WERI-Rb-1 (cell line): ENCODE data around the gene PALB2.

Experiments
- DNase-seq: peaks from one replicate; pipeline ENCODE4 v3.0.0-alpha.2; 2020
- H3K27ac ChIP-seq: fragments of 250-450 bp; sonication (Bioruptor Pico); 2 replicates; pipeline ENCODE4 v1.5.1; 2020; ENCODE audit warnings: mild to moderate bottlenecking, moderate library complexity
- H3K27me3 ChIP-seq: fragments of 250-450 bp; sonication (Bioruptor Pico); 2 replicates; pipeline ENCODE4 v1.5.1; 2021; ENCODE audit warnings: mild to moderate bottlenecking, low read depth, moderate library complexity; ENCODE audit not compliant: insufficient read depth, severe bottlenecking
- H3K36me3 ChIP-seq: fragments of 250-450 bp; sonication (Bioruptor Pico); 2 replicates; pipeline ENCODE4 v1.5.1; 2020; ENCODE audit warnings: mild to moderate bottlenecking, moderate library complexity
- H3K4me3 ChIP-seq: 2 replicates; pipeline ENCODE4 v1.5.1; 2011; ENCODE audit warnings: low read depth, mild to moderate bottlenecking, control low read depth, low read length
- H3K9me3 ChIP-seq: fragments of 250-450 bp; sonication (Bioruptor Pico); 2 replicates; pipeline ENCODE4 v1.5.1; 2021; ENCODE audit warnings: mild to moderate bottlenecking, moderate library complexity; ENCODE audit not compliant: severe bottlenecking
- TF ChIP-seq, protein P1 (sequence below): IDR thresholded peaks from 2 replicates; pipeline ENCODE4 v1.5.1; 2011; ENCODE audit warnings: low read depth, mild to moderate bottlenecking, control low read depth, inconsistent platforms, low read length

PALB2 gene

DNA sequence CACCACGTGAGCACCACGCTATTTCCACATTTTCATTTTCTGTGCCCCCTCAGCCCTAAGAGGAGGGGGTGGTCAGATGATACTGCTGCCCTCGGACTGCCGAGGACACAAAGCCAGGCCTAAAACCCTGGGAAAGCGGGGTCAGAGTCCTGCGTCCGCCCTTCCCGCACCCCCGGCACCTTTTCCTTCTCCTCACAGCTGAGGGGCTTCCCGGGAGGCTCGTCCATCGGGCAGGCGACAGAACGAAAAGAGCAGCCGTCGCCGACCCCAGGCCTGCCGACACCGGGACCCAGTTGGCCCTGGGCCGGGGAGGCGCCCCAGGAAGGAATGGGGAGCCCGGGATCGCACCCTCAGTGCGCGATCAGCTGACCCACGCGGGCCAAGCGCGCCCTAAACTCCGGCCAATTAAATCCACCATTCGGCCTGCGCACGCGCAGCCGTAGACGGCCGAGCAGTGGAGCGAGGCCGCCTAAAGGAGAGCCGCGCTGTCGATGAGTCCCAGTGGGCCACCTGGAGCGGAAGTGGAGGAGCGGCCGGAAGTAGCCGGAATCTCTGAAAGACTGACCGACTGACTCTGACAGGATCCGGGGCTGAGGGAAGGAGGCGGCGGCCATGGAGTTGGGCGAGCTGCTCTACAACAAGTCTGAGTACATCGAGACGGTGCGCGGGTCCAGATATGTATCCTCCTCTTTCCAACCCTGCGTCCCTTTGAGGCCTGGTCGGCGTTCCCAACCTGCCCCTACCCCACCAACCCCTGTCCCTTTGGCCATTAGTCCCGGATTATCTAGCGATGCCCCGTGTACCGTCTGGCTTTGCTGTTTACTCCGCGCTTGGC lies at the start of gene PALB2, which contains the start of gene DCTN5:
Gene PALB2, minus strand, starts transcription at position 380 of the 835 bp plus-strand sequence. Its CDS starts 153 bp downstream, at position 227.
Gene DCTN5, plus strand, starts transcription at position 536 of the 835 bp plus-strand sequence. Its CDS starts 77 bp downstream, at position 613.
- TF ChIP-seq, protein P1, sequence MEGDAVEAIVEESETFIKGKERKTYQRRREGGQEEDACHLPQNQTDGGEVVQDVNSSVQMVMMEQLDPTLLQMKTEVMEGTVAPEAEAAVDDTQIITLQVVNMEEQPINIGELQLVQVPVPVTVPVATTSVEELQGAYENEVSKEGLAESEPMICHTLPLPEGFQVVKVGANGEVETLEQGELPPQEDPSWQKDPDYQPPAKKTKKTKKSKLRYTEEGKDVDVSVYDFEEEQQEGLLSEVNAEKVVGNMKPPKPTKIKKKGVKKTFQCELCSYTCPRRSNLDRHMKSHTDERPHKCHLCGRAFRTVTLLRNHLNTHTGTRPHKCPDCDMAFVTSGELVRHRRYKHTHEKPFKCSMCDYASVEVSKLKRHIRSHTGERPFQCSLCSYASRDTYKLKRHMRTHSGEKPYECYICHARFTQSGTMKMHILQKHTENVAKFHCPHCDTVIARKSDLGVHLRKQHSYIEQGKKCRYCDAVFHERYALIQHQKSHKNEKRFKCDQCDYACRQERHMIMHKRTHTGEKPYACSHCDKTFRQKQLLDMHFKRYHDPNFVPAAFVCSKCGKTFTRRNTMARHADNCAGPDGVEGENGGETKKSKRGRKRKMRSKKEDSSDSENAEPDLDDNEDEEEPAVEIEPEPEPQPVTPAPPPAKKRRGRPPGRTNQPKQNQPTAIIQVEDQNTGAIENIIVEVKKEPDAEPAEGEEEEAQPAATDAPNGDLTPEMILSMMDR = no peak
- Histone ChIP-seq H3K9me3 (no peaks in the 10 kb centered on the region), H3K27ac (peak within 1 kb of the TSS; percentile 93), H3K27me3 (no peaks in the 10 kb centered on the region), H3K4me3 (peak within 1 kb of the TSS; percentile 100), H3K36me3 (peaks cover 50% of the 10 kb centered on the region)
- DNase-seq = peak; percentile 94

DNA sequence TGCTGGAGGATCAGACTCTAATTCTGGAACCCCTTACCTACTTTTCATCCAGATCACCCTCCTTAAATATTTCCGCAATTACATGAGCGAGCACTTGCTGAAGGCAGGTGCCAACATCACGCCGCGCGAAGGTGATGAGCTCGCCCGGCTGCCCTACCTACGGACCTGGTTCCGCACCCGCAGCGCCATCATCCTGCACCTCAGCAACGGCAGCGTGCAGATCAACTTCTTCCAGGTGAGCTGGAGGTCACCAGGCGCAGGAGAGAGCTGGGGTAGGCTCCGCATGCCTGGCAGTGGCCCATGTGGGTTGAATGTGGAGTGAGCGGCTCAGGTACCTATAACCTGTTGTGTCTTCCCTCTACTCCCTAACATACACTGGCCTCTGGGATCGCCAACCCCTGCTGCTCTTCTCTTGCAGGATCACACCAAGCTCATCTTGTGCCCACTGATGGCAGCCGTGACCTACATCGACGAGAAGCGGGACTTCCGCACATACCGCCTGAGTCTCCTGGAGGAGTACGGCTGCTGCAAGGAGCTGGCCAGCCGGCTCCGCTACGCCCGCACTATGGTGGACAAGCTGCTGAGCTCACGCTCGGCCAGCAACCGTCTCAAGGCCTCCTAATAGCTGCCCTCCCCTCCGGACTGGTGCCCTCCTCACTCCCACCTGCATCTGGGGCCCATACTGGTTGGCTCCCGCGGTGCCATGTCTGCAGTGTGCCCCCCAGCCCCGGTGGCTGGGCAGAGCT lies 48.5 kb upstream of the PALB2 start:
- TF ChIP-seq, protein P1 = no peak
- H3K27ac ChIP-seq = no peak overlapping the region
- H3K4me3 ChIP-seq = no peak overlapping the region
- peaks cover 75% of the 10 kb centered on the region for H3K36me3 ChIP-seq
- no peak for DNase-seq
- no peaks in the 10 kb centered on the region for H3K9me3 ChIP-seq
- no peaks in the 10 kb centered on the region for H3K27me3 ChIP-seq

- Histone ChIP-seq H3K27ac (no peak overlapping the region), H3K36me3 (peaks cover 92% of the 10 kb centered on the region), H3K9me3 (no peaks in the 10 kb centered on the region), H3K27me3 (no peaks in the 10 kb centered on the region), H3K4me3 (no peak overlapping the region)
- TF ChIP-seq, protein P1 = no peak
- no peak for DNase-seq
These were observed 46.1 kb upstream of the PALB2 start for GRCh38 chr16:23687034-23687808.

DNA sequence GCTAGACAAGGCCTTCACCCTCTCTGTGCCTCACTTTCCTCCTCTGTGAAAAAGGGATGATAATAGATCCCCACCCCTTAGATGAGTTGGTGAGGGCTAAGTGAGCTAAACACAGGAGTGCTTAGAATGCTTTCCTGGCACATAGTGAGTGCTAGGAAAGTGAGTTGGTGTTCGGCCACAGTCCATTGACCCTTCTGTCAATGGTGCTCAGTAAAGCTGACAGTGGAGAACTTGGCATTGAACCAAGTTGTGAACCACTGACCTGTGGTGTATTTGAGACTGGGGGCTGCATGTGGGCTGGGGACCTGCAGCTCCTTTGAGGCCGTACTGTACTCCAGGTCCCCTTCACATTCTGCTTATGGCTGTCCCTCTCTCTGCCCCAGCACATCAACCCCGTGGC lies 42.4 kb upstream of the PALB2 start:
- no peak overlapping the region for H3K27ac ChIP-seq
- H3K36me3 ChIP-seq = peaks cover 85% of the 10 kb centered on the region
- TF ChIP-seq, protein P1 = no peak
- no peaks in the 10 kb centered on the region for H3K9me3 ChIP-seq
- DNase-seq = no peak
- H3K4me3 ChIP-seq = no peak overlapping the region
- no peaks in the 10 kb centered on the region for H3K27me3 ChIP-seq

GRCh38 chr16:23682181-23682580 lies 41.1 kb upstream of the PALB2 start:
- H3K27ac ChIP-seq = no peak overlapping the region
- no peaks in the 10 kb centered on the region for H3K27me3 ChIP-seq
- no peak overlapping the region for H3K4me3 ChIP-seq
- no peak for DNase-seq
- TF ChIP-seq, protein P1 = no peak
- peaks cover 71% of the 10 kb centered on the region for H3K36me3 ChIP-seq
- no peaks in the 10 kb centered on the region for H3K9me3 ChIP-seq
